AG04449 (cell line): ENCODE data around the gene KRTAP12-1.

Source experiments
- CTCF ChIA-PET: fragments of 350-600 bp; formaldehyde crosslinking; extraction: SDS; loops from one replicate; lab custom pipeline; 2021; ENCODE audit warnings: antibody characterized with exemption; lab: Yijun Ruan, JAX
- POLR2A ChIA-PET: fragments of 400-600, 350-600 bp; formaldehyde crosslinking; extraction: SDS; loops from one replicate; lab custom pipeline; 2020; ENCODE audit warnings: antibody characterized with exemption, inconsistent platforms; lab: Yijun Ruan, JAX
- DNase-seq: peaks from one replicate; pipeline ENCODE4 v3.0.0-alpha.2; 2010; ENCODE audit warnings: low read depth, low spot score
- H3K4me3 ChIP-seq: 2 replicates; pipeline ENCODE4 v1.5.1; 2011; ENCODE audit warnings: low read depth, mild to moderate bottlenecking, control low read depth, low read length
- TF ChIP-seq, protein P1 (sequence below): IDR thresholded peaks from one replicate; pipeline ENCODE4 v1.5.1; 2011; ENCODE audit warnings: mild to moderate bottlenecking, moderate library complexity, low read length, control low read depth, inconsistent platforms; ENCODE audit not compliant: insufficient read depth; ENCODE audit errors: missing control alignments

The KRTAP12-1 gene

DNA sequence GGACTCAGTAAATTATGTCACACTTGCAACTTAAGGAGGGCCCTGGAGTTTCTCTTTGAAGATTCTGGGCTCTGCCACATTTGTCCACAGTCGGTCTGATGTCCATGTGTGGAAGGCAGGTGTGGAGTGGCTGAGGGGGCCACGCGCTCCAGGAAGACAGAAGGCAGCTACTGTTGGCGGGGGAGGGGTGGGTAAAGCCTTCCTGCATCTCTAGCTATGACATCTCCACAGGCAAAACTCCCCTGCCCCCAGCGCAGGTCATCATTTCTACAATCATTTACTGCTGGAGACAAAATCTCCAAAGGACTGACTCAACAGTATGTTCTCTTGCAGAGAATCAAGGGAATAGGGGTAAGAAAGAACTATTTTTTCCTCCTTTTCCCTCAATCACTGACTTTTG lies 40.8 kb upstream of the KRTAP12-1 start:
- H3K4me3 ChIP-seq = no peak overlapping the region
- DNase-seq = no peak
- ChIA-PET POLR2A (interaction anchor here (0.7 kb wide), 1 partner anchor 30 kb away, joined by 3 read pairs; no protein-coding TSS in a partner anchor), CTCF (no interaction called here)
- TF ChIP-seq, protein P1, sequence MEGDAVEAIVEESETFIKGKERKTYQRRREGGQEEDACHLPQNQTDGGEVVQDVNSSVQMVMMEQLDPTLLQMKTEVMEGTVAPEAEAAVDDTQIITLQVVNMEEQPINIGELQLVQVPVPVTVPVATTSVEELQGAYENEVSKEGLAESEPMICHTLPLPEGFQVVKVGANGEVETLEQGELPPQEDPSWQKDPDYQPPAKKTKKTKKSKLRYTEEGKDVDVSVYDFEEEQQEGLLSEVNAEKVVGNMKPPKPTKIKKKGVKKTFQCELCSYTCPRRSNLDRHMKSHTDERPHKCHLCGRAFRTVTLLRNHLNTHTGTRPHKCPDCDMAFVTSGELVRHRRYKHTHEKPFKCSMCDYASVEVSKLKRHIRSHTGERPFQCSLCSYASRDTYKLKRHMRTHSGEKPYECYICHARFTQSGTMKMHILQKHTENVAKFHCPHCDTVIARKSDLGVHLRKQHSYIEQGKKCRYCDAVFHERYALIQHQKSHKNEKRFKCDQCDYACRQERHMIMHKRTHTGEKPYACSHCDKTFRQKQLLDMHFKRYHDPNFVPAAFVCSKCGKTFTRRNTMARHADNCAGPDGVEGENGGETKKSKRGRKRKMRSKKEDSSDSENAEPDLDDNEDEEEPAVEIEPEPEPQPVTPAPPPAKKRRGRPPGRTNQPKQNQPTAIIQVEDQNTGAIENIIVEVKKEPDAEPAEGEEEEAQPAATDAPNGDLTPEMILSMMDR = no peak

DNA sequence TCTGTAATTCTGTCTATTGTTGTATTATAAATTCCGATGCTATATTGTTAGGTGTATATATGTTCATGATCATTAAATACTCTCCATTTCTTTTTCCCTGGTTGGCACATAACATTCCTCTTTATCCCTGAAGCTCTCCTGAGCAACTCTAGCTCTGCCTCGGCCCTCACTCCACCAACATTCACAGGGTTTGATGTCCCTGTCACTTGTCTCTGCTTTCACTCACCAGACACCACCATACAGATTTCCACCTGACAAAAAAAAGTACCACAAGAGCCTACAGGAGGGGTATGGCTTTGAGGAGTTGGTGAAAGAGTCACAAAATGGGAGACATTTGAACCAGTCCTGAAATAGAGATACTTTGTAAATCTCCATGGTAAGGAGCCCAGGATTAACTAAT lies 38.2 kb upstream of the KRTAP12-1 start:
- ChIA-PET POLR2A (no interaction called here), CTCF (no interaction called here)
- no peak overlapping the region for H3K4me3 ChIP-seq
- TF ChIP-seq, protein P1 = no peak
- no peak for DNase-seq

DNA sequence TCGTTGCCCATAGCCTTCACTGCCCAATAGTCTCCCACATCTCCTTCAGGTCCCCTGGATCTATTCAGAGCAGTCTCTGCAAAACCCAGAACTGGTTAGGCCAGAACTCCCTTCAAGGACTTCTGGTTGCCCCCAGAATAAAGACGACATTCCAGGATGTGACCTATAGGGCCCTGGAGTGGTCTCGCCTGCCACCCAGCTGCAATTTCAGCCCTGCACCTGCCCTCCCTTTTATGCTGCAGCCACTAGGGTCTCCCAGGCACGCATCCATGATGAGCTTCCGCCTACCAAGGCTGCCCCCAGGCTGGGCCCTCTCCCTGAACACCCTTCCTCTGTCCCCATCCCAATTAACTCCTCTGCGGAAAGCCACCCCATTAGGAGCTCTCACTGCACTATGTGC lies 36.6 kb upstream of the KRTAP12-1 start:
- POLR2A ChIA-PET = no interaction called here
- CTCF ChIA-PET = no interaction called here
- H3K4me3 ChIP-seq = no peak overlapping the region
- DNase-seq = no peak
- TF ChIP-seq, protein P1 = no peak

DNA sequence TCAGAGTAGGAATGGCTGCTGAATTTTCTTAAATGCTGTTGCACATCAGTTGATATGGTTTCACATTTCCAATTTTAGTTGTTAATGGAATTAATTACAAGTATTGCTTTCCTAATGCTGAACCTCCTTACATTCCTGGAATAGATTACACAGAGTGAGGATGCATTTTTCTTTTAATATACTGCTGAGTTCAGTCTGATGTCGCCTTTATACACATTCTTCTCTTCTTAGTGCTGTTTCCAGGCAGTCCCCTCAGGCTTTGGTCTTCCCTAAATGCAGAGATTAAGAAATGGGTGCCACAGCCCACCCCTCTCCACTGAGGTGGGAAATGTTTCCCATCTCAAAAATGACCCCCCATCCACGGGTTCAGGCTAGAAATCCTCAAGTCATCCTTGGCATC lies 36.1 kb upstream of the KRTAP12-1 start:
- TF ChIP-seq, protein P1 = no peak
- no peak for DNase-seq
- no peak overlapping the region for H3K4me3 ChIP-seq
- ChIA-PET POLR2A (no interaction called here), CTCF (no interaction called here)

DNA sequence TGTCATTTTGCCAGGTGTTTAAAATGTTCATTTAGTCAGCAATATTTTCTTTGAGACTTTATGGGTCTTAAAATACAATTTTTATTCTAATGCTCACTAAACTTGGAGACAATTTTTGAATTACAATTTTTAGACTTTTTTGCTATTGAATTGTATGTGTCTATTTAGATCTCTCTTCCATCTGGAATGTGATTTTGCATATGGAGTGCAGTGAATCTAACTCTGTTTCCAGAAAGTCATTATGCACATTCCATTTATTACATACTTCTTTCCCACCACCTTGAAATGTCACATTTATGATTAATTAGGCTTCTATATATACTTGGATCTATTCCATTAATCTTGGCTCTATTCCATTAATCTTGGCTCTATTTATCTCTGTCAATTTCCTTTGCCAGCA lies 35.0 kb upstream of the KRTAP12-1 start:
- POLR2A ChIA-PET = no interaction called here
- H3K4me3 ChIP-seq = no peak overlapping the region
- CTCF ChIA-PET = no interaction called here
- TF ChIP-seq, protein P1 = no peak
- DNase-seq = no peak

DNA sequence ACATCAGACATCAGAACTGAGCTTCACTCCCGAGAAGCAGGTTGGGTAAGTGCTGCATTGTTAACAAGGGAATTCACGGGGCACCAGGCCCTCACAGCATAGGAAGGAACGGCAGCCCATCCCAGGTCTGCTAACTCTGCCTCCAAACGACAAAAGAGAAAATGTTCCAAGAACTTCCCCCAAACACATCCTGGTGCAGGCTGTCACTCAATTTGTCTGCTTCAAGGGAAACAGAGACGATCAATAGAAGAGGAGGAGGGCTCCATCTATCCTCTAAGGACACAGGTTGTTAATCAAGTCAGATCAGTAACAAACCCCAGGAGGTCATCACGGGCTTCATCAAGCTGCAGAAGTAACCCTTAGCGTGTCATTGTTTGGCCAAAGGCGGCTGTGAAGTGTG lies 32.9 kb upstream of the KRTAP12-1 start:
- ChIA-PET CTCF (no interaction called here), POLR2A (no interaction called here)
- H3K4me3 ChIP-seq = no peak overlapping the region
- TF ChIP-seq, protein P1 = no peak
- DNase-seq = no peak
